Endothelial cell of umbilical vein (primary cell): ENCODE results near the gene UTS2R.

Experiments
- EZH2 ChIP-seq: IDR thresholded peaks from 2 replicates; pipeline ENCODE4 v1.6.1; 2012; ENCODE audit warnings: borderline replicate concordance, low read depth, mild to moderate bottlenecking, moderate library complexity, low read length, inconsistent platforms; ENCODE audit not compliant: severe bottlenecking
- GATA2 ChIP-seq: IDR thresholded peaks from 2 replicates; pipeline ENCODE4 v1.7.0; 2011; ENCODE audit warnings: low read depth, mild to moderate bottlenecking, moderate library complexity, mixed read lengths, low read length; ENCODE audit not compliant: insufficient read length, insufficient read depth
- JUN ChIP-seq: IDR thresholded peaks from 2 replicates; pipeline ENCODE4 v1.6.1; 2011; ENCODE audit warnings: borderline replicate concordance, low read depth; ENCODE audit not compliant: insufficient read length, insufficient read depth
- MYC ChIP-seq: IDR thresholded peaks from one replicate; pipeline ENCODE4 v1.6.1; 2011; ENCODE audit warnings: mild to moderate bottlenecking, low read depth, low read length
- POLR2A ChIP-seq: IDR thresholded peaks from 2 replicates; pipeline ENCODE4 v1.6.1; 2012; ENCODE audit warnings: low read depth, mild to moderate bottlenecking, control low read depth, low read length
- TF ChIP-seq, protein P1 (sequence below), 2 donors: IDR thresholded peaks; 1 replicate in 1 of 2; 2 replicates in 1 of 2; pipeline ENCODE4 v1.5.1; 2011; ENCODE audit warnings: low read length in 2 of 2, mild to moderate bottlenecking in 2 of 2, moderate library complexity in 2 of 2, control low read depth in 1 of 2, inconsistent platforms in 1 of 2, low read depth in 1 of 2; ENCODE audit not compliant: insufficient read depth in 1 of 2; ENCODE audit errors: extremely low read depth in 1 of 2

- TF ChIP-seq POLR2A (no peak), EZH2 (no peak), GATA2 (no peak), JUN (no peak), MYC (no peak)
- TF ChIP-seq, protein P1, sequence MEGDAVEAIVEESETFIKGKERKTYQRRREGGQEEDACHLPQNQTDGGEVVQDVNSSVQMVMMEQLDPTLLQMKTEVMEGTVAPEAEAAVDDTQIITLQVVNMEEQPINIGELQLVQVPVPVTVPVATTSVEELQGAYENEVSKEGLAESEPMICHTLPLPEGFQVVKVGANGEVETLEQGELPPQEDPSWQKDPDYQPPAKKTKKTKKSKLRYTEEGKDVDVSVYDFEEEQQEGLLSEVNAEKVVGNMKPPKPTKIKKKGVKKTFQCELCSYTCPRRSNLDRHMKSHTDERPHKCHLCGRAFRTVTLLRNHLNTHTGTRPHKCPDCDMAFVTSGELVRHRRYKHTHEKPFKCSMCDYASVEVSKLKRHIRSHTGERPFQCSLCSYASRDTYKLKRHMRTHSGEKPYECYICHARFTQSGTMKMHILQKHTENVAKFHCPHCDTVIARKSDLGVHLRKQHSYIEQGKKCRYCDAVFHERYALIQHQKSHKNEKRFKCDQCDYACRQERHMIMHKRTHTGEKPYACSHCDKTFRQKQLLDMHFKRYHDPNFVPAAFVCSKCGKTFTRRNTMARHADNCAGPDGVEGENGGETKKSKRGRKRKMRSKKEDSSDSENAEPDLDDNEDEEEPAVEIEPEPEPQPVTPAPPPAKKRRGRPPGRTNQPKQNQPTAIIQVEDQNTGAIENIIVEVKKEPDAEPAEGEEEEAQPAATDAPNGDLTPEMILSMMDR (IDR thresholded peaks at IDR 0.05; ENCODE audit: extremely low read depth in 1 of 2, insufficient read depth in 1 of 2, low read depth in 1 of 2, low read length in 2 of 2): no peak
Measured at GRCh38 chr17:82325286-82326180, 46.0 kb upstream of the UTS2R start.
